Measurements from ENCODE around the gene LRMDA.

DNA sequence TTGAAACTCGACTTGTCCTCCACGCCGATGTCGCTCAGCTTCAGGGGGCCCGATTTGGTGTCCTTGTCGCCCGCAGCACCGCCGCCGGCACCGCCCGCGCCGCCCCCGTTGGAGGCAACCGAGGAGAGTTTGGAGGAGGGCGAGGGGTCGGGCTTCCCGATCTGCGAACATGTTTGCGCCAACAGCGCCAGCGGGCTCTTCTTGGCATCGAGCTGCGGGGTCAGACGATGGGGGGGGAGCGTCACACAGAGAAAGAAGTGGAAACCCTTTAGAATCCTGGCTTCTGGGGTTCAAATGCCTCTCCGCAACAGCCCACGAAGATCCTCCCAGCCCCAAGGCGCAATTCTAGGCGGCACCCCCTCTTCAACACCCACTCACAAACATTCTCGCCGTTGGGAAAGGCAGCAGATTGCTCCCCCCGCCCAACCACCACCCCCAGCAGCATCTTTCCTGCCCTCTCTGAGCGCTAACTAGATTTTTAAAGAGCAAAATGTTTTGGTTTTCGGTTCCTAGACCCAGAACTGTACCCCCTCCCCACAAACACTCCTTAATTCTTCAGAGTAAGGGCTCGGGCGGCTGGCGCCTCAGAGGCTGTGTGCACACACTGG, 31.2 kb upstream of the LRMDA start:
- TF ChIP-seq, protein P1, sequence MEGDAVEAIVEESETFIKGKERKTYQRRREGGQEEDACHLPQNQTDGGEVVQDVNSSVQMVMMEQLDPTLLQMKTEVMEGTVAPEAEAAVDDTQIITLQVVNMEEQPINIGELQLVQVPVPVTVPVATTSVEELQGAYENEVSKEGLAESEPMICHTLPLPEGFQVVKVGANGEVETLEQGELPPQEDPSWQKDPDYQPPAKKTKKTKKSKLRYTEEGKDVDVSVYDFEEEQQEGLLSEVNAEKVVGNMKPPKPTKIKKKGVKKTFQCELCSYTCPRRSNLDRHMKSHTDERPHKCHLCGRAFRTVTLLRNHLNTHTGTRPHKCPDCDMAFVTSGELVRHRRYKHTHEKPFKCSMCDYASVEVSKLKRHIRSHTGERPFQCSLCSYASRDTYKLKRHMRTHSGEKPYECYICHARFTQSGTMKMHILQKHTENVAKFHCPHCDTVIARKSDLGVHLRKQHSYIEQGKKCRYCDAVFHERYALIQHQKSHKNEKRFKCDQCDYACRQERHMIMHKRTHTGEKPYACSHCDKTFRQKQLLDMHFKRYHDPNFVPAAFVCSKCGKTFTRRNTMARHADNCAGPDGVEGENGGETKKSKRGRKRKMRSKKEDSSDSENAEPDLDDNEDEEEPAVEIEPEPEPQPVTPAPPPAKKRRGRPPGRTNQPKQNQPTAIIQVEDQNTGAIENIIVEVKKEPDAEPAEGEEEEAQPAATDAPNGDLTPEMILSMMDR (IDR thresholded peaks at IDR 0.05), result no peak
- no peak for TF ChIP-seq POLR2A (IDR thresholded peaks at IDR 0.05)

Measured in transverse colon (tissue), 3 donors.